Caco-2 (cell line): ENCODE data around the gene ITM2C. TPM values are rescaled to one million over a fixed set of nuclear protein-coding genes. Genes with fewer than 3 reads are reported as not detected.
A peak's percentile ranks its signal among the peaks of the same experiment; 100 is the strongest.

Source experiments
- BruUV-seq: library from RNA; stranded (reverse); fragments of 400-500 nt; replicated peaks from 2 replicates; lab custom pipeline; 2021; lab: Mats Ljungman, UMichigan
- CTCF ChIA-PET: fragments of 300-600 bp; sonication (Branson Sonifier 250); formaldehyde crosslinking; loops from one replicate; lab custom pipeline; 2022; ENCODE audit warnings: antibody characterized with exemption; lab: Charles Lee
- POLR2A ChIA-PET: fragments of 300-600 bp; sonication (Branson Sonifier 250); formaldehyde crosslinking; loops from one replicate; lab custom pipeline; 2022; ENCODE audit warnings: antibody characterized with exemption; lab: Charles Lee
- DNase-seq, 2 experiments: peaks; one replicate each; pipeline versions ENCODE4 v3.0.0 to v3.0.0-alpha.2; 2020 to 2022
- H3K27me3 ChIP-seq: replicated peaks from 2 replicates; pipeline ENCODE4 v1.6.0; 2011; ENCODE audit warnings: low read length; ENCODE audit not compliant: control insufficient read depth, insufficient read depth
- H3K36me3 ChIP-seq: 2 replicates; pipeline ENCODE4 v1.5.1; 2011; ENCODE audit warnings: low read length; ENCODE audit not compliant: control insufficient read depth, insufficient read depth
- H3K4me1 ChIP-seq: fragments of 250-450 bp; sonication (Bioruptor Pico); 2 replicates; pipeline ENCODE4 v1.5.1; 2020; ENCODE audit warnings: mild to moderate bottlenecking
- H3K4me3 ChIP-seq: 2 replicates; pipeline ENCODE4 v1.5.1; 2011; ENCODE audit warnings: low read depth, mild to moderate bottlenecking, control low read depth, low read length
- H3K9me3 ChIP-seq: fragments of 250-450 bp; sonication (Bioruptor Pico); 2 replicates; pipeline ENCODE4 v1.5.1; 2020; ENCODE audit warnings: mild to moderate bottlenecking, moderate library complexity
- H3K27ac Mint-ChIP-seq: one replicate; pipeline ENCODE4 v1.8.0; 2022; ENCODE audit warnings: mixed read lengths; ENCODE audit not compliant: unreplicated experiment
- H3K27me3 Mint-ChIP-seq: one replicate; pipeline ENCODE4 v1.8.0; 2022; ENCODE audit warnings: mixed read lengths; ENCODE audit not compliant: insufficient read depth, unreplicated experiment
- H3K36me3 Mint-ChIP-seq: one replicate; pipeline ENCODE4 v1.8.0; 2022; ENCODE audit warnings: mild to moderate bottlenecking, mixed read lengths; ENCODE audit not compliant: insufficient read depth, unreplicated experiment
- H3K4me1 Mint-ChIP-seq: one replicate; pipeline ENCODE4 v1.8.0; 2022; ENCODE audit warnings: low read depth, mixed read lengths; ENCODE audit not compliant: unreplicated experiment
- H3K4me3 Mint-ChIP-seq: one replicate; pipeline ENCODE4 v1.8.0; 2022; ENCODE audit warnings: mild to moderate bottlenecking, moderate library complexity, mixed read lengths; ENCODE audit not compliant: unreplicated experiment
- H3K9me3 Mint-ChIP-seq: one replicate; pipeline ENCODE4 v1.8.0; 2022; ENCODE audit warnings: mixed read lengths; ENCODE audit not compliant: unreplicated experiment
- CTCF ChIP-seq, 2 experiments: fragments of 200-600 bp in 1 of 2; IDR thresholded peaks; 1 replicate in 1 of 2; 2 replicates in 1 of 2; pipeline versions ENCODE4 v1.5.1 to v1.8.0; 2011 to 2022; ENCODE audit warnings: antibody characterized with exemption in 1 of 2, control low read depth in 1 of 2, inconsistent platforms in 1 of 2, low read depth in 1 of 2, low read length in 1 of 2, mild to moderate bottlenecking in 1 of 2, moderate library complexity in 1 of 2; ENCODE audit not compliant: insufficient read depth in 1 of 2, severe bottlenecking in 1 of 2, unreplicated experiment in 1 of 2
- intact Hi-C: fragments of 100-400 bp; cut with micrococcal nuclease; formaldehyde crosslinking; loops from one replicate; pipeline ENCODE4 v1.10.0; 2022; ENCODE audit not compliant: unreplicated experiment
- total RNA-seq: library from RNA; stranded (reverse); gene quantifications from 2 replicates; pipeline ENCODE4 v1.2.3, GENCODE V29; 2022

ITM2C gene
- total RNA-seq, 1 experiment from 2014 or later: 136 TPM

- Histone ChIP-seq H3K4me1 (no peaks in the 10 kb centered on the region), H3K36me3 (0 out of 2 replicates have a peak, but pooled peaks cover 1% of the 10 kb centered on the region), H3K27me3 (no peaks in the 10 kb centered on the region), H3K4me3 (no peak overlapping the region), H3K9me3 (no peaks in the 10 kb centered on the region)
- H3K4me3 Mint-ChIP-seq: no peak overlapping the region
- no peaks in the 10 kb centered on the region for H3K4me1 Mint-ChIP-seq
- TF ChIP-seq CTCF (IDR thresholded peaks at IDR 0.05; ENCODE audit: insufficient read depth in 1 of 2, low read depth in 1 of 2, low read length in 1 of 2, severe bottlenecking in 1 of 2, unreplicated experiment in 1 of 2): no peak
- peaks cover 21% of the 10 kb centered on the region for H3K36me3 Mint-ChIP-seq
- CTCF ChIA-PET: no interaction called here
- no TSS peak for BruUV-seq
- POLR2A ChIA-PET: no interaction called here
- no peak overlapping the region for H3K27ac Mint-ChIP-seq
- no peaks in the 10 kb centered on the region for H3K9me3 Mint-ChIP-seq
- intact Hi-C loops: no loop called here
- DNase-seq: no peak
- H3K27me3 Mint-ChIP-seq: no peaks in the 10 kb centered on the region
Observed at GRCh38 chr2:230879891-230880290, 15.1 kb downstream of the ITM2C start.

DNA sequence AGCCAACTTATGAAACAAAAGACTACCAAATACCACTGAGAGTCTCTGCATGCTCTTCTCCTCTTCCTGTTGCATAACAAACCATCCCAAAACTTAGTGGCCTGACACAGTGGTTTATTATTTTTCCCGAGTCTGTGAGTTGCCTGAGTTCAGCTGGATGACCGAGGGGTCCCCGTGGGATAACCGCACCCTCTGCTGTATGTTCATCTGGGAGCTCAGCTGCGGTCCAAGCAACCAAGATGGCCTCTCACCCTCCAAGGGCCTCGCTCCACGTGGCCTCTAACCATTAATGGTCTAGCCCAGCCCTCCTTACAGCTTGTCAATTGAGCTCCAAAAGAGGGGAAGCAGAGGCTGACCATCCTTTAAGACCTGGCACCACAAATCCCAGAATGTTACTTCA is 17.1 kb downstream of the ITM2C start:
- Mint-ChIP-seq H3K9me3 (no peaks in the 10 kb centered on the region), H3K36me3 (peaks cover 12% of the 10 kb centered on the region), H3K4me3 (no peak overlapping the region), H3K4me1 (no peaks in the 10 kb centered on the region), H3K27me3 (no peaks in the 10 kb centered on the region), H3K27ac (peak overlapping the region; percentile 70)
- no peak for TF ChIP-seq CTCF (IDR thresholded peaks at IDR 0.05; ENCODE audit: insufficient read depth in 1 of 2, low read depth in 1 of 2, low read length in 1 of 2, severe bottlenecking in 1 of 2, unreplicated experiment in 1 of 2)
- BruUV-seq: no TSS peak
- ChIA-PET CTCF (no interaction called here), POLR2A (no interaction called here)
- Histone ChIP-seq H3K4me1 (no peaks in the 10 kb centered on the region), H3K27me3 (no peaks in the 10 kb centered on the region), H3K36me3 (no peaks in the 10 kb centered on the region), H3K4me3 (no peak overlapping the region), H3K9me3 (no peaks in the 10 kb centered on the region)
- no peak for DNase-seq
- intact Hi-C loops: no loop called here

DNA sequence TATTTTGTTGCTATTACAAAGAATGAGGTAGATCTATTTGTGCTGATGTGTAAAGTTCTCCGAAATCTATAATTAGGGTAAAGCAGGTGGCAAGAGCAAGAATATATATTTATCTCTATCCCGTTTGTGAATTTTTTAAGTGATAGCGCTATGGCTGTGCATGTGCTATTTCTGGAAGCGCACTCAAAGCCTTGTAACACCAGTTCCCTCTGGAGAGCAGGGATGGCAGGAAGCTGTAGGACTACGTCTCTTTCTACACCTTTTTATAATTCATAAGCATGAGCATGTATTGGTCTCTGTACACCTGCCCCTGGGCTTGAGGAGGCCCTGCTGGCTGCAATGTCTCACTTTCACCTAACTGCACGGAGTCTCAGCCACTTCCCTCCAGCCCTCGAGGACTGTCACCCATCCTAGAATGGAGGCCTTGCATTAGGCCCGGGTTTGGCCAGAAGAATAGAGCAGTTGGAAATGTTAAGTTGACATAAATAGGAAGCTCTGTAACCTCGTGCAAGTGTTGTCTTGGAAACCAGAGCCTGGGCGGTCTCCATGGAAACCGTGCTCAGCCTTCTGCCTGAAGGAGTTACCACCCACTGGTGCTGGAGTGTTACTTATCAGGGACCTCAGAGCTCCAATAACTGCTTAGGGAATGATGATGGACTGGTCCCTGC is 20.9 kb downstream of the ITM2C start:
- H3K4me1 Mint-ChIP-seq: no peaks in the 10 kb centered on the region
- ChIA-PET POLR2A (no interaction called here), CTCF (no interaction called here)
- no TSS peak for BruUV-seq
- DNase-seq: no peak
- no peak for TF ChIP-seq CTCF (IDR thresholded peaks at IDR 0.05; ENCODE audit: insufficient read depth in 1 of 2, low read depth in 1 of 2, low read length in 1 of 2, severe bottlenecking in 1 of 2, unreplicated experiment in 1 of 2)
- no peak overlapping the region for H3K27ac Mint-ChIP-seq
- H3K36me3 ChIP-seq: no peaks in the 10 kb centered on the region
- H3K27me3 Mint-ChIP-seq: no peaks in the 10 kb centered on the region
- H3K27me3 ChIP-seq: no peaks in the 10 kb centered on the region
- no peaks in the 10 kb centered on the region for H3K36me3 Mint-ChIP-seq
- H3K4me3 ChIP-seq: no peak overlapping the region
- H3K4me1 ChIP-seq: no peaks in the 10 kb centered on the region
- H3K4me3 Mint-ChIP-seq: no peak overlapping the region
- no peaks in the 10 kb centered on the region for H3K9me3 Mint-ChIP-seq
- no peaks in the 10 kb centered on the region for H3K9me3 ChIP-seq
- intact Hi-C loops: no loop called here
